Brain pericyte (primary cell): ENCODE data around the gene MX2.

Experiments used
- DNase-seq: peaks from one replicate; pipeline ENCODE4 v3.0.0-alpha.2; 2012; ENCODE audit warnings: low read depth, low spot score

MX2 gene

GRCh38 chr21:41438425-41439113, 76.7 kb downstream of the MX2 start:
- no peak for DNase-seq

GRCh38 chr21:41439248-41439647, 77.4 kb downstream of the MX2 start:
- DNase-seq: no peak

- no peak for DNase-seq
Observed at GRCh38 chr21:41441546-41441945, 79.7 kb downstream of the MX2 start.

GRCh38 chr21:41442481-41443186, 80.8 kb downstream of the MX2 start:
- no peak for DNase-seq

GRCh38 chr21:41443562-41443961, 81.7 kb downstream of the MX2 start:
- DNase-seq: no peak

GRCh38 chr21:41444703-41445464, 83.1 kb downstream of the MX2 start:
- DNase-seq: no peak

- DNase-seq: no peak
Observed at GRCh38 chr21:41445465-41445862, 83.6 kb downstream of the MX2 start.

- no peak for DNase-seq
Observed at GRCh38 chr21:41446586-41446985, 84.8 kb downstream of the MX2 start.

- DNase-seq: no peak
Observed at GRCh38 chr21:41447356-41447755, 85.5 kb downstream of the MX2 start.

- no peak for DNase-seq
Observed at GRCh38 chr21:41449613-41450012, 87.8 kb downstream of the MX2 start.

GRCh38 chr21:41451753-41452676, 90.2 kb downstream of the MX2 start:
- no peak for DNase-seq

GRCh38 chr21:41453198-41453597, 91.4 kb downstream of the MX2 start:
- DNase-seq: no peak

GRCh38 chr21:41453761-41454160, 91.9 kb downstream of the MX2 start:
- DNase-seq: no peak

- no peak for DNase-seq
Observed at GRCh38 chr21:41458121-41458520, 96.3 kb downstream of the MX2 start.

GRCh38 chr21:41458559-41458958, 96.7 kb downstream of the MX2 start:
- DNase-seq: no peak
